Measurements from ENCODE around the gene TJP3.

Gene TJP3

GRCh38 chr19:3708207-3708931 lies at the start of gene TJP3:
TSS of gene TJP3 (plus strand) at chr19:3708384. CDS start at chr19:3728433, 20,049 bp downstream.
- no peak within 1 kb of the TSS for H3K4me3 ChIP-seq (ENCODE audit: low read depth, low read length)
- DNase-seq (ENCODE audit: low read depth), result no peak
- TF ChIP-seq CTCF (IDR thresholded peaks at IDR 0.05; ENCODE audit: low read depth, low read length), result no peak
- TF ChIP-seq POLR2A (IDR thresholded peaks at IDR 0.05; ENCODE audit: extremely low read depth, insufficient read length), result no peak
- TF ChIP-seq MYC (IDR thresholded peaks at IDR 0.05; ENCODE audit: low read depth, low read length), result no peak
- no peak for TF ChIP-seq MAX (IDR thresholded peaks at IDR 0.05; ENCODE audit: low read depth, low read length)

DNA sequence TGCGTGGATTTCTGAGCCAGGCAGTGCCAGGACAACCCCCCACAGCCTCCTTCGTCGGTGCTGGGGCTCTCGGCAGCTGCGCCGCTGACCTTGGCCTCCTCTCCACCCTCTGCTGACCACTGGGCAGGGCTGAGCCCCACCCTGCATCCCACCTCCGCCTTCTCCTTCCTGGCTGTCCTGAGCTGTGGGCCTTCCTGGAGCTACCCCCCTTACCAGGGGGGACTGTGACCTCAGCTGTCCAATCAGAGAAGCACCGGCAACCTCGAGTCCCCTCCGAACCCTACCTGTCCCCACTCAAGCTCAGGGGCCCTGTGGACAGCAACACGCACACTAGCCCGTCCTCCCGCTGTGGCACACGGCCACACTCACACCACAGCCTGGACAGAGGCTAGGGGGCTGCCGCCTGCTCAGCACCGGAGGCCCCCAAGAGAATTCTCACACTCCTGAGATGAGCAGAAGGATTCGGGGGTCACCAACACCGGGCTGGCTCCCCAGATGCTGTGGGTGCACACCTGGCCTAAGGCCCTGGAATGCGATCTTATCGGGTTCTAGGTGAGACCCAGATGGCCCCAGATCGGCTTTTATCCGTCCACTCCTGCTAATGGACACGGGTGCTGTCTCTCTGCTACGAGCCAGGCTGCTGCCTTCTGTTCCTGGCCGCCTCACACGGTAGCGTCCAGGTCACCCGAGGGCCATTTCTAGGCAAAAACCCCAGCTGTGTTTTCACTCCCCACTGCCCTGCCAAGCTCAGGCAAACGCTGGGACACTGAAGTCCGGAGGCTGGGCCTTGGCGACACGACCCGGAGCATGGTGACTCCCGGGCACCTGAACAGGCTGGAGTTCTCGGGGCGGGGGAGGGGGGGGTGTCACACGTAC lies 49.1 kb upstream of the TJP3 start:
- no peak overlapping the region for H3K4me3 ChIP-seq (ENCODE audit: low read depth, low read length)
- no peak for TF ChIP-seq POLR2A (IDR thresholded peaks at IDR 0.05; ENCODE audit: extremely low read depth, insufficient read length)
- TF ChIP-seq CTCF (IDR thresholded peaks at IDR 0.05; ENCODE audit: low read depth, low read length), result no peak
- no peak for TF ChIP-seq MAX (IDR thresholded peaks at IDR 0.05; ENCODE audit: low read depth, low read length)
- no peak for TF ChIP-seq MYC (IDR thresholded peaks at IDR 0.05; ENCODE audit: low read depth, low read length)
- DNase-seq (ENCODE audit: low read depth), result no peak

- no peak for DNase-seq (ENCODE audit: low read depth)
- no peak for TF ChIP-seq CTCF (IDR thresholded peaks at IDR 0.05; ENCODE audit: low read depth, low read length)
- TF ChIP-seq MAX (IDR thresholded peaks at IDR 0.05; ENCODE audit: low read depth, low read length), result no peak
- TF ChIP-seq MYC (IDR thresholded peaks at IDR 0.05; ENCODE audit: low read depth, low read length), result no peak
- H3K4me3 ChIP-seq (ENCODE audit: low read depth, low read length), result no peak overlapping the region
These were observed 48.5 kb upstream of the TJP3 start for GRCh38 chr19:3659746-3660112.

- TF ChIP-seq MYC (IDR thresholded peaks at IDR 0.05; ENCODE audit: low read depth, low read length), result no peak
- TF ChIP-seq POLR2A (IDR thresholded peaks at IDR 0.05; ENCODE audit: extremely low read depth, insufficient read length), result no peak
- no peak for TF ChIP-seq CTCF (IDR thresholded peaks at IDR 0.05; ENCODE audit: low read depth, low read length)
- DNase-seq (ENCODE audit: low read depth), result no peak
These were observed 47.5 kb upstream of the TJP3 start for GRCh38 chr19:3660493-3661219.

GRCh38 chr19:3661284-3662238 lies 46.6 kb upstream of the TJP3 start:
- no peak for DNase-seq (ENCODE audit: low read depth)
- no peak for TF ChIP-seq MAX (IDR thresholded peaks at IDR 0.05; ENCODE audit: low read depth, low read length)
- TF ChIP-seq CTCF (IDR thresholded peaks at IDR 0.05; ENCODE audit: low read depth, low read length), result no peak
- no peak for TF ChIP-seq POLR2A (IDR thresholded peaks at IDR 0.05; ENCODE audit: extremely low read depth, insufficient read length)
- TF ChIP-seq MYC (IDR thresholded peaks at IDR 0.05; ENCODE audit: low read depth, low read length), result no peak
- H3K4me3 ChIP-seq (ENCODE audit: low read depth, low read length), result no peak overlapping the region

More at GRCh38 chr19:3660493-3661219, 47.5 kb upstream of the TJP3 start:
- H3K4me3 ChIP-seq (ENCODE audit: low read depth, low read length), result no peak overlapping the region
